Aorta (tissue), 5 donors: ENCODE results near the gene PPFIBP1. TPM values are rescaled to one million over a fixed set of nuclear protein-coding genes. Genes with fewer than 3 reads are reported as not detected.
"Not testable (repeated sequence)": the region's sequence is repeated elsewhere in the genome, so short reads cannot be mapped to it uniquely, and the experiment has no call there.

Experiments used
- ATAC-seq: fragments of 200-7000 bp; cut with Tn5 transposase; one replicate; pipeline ENCODE4 v1.9.1; 2022; ENCODE audit warnings: moderate library complexity; ENCODE audit not compliant: low FRiP score
- DNase-seq, 2 donors: peaks; one replicate each; pipeline ENCODE4 v3.0.0-alpha.2; 2020
- H3K27ac ChIP-seq, 2 donors: one replicate each; pipeline ENCODE4 v1.5.1; 2013; ENCODE audit warnings: low read length in 2 of 2, mild to moderate bottlenecking in 2 of 2, moderate library complexity in 2 of 2, control low read depth in 1 of 2, inconsistent platforms in 1 of 2, low read depth in 1 of 2
- H3K27me3 ChIP-seq, 2 donors: one replicate each; pipeline ENCODE4 v1.6.1; 2013; ENCODE audit warnings: control low read depth in 1 of 2, low read length in 1 of 2, mild to moderate bottlenecking in 1 of 2, moderate library complexity in 1 of 2; ENCODE audit not compliant: insufficient read depth in 2 of 2, control insufficient read depth in 1 of 2
- H3K36me3 ChIP-seq, 2 donors: one replicate each; pipeline ENCODE4 v1.6.1; 2013; ENCODE audit warnings: control low read depth in 1 of 2, low read length in 1 of 2, mild to moderate bottlenecking in 1 of 2; ENCODE audit not compliant: insufficient read depth in 2 of 2, control insufficient read depth in 1 of 2
- H3K4me1 ChIP-seq, 2 donors: one replicate each; pipeline ENCODE4 v1.6.1; 2013; ENCODE audit warnings: low read length in 2 of 2, control low read depth in 1 of 2, mild to moderate bottlenecking in 1 of 2, moderate library complexity in 1 of 2; ENCODE audit not compliant: insufficient read depth in 2 of 2, control insufficient read depth in 1 of 2
- H3K4me3 ChIP-seq, 2 donors: one replicate each; pipeline ENCODE4 v1.5.1; 2013; ENCODE audit warnings: low read length in 2 of 2, control low read depth in 1 of 2, mild to moderate bottlenecking in 1 of 2
- H3K9me3 ChIP-seq: one replicate; pipeline ENCODE4 v1.6.1; 2013; ENCODE audit warnings: mild to moderate bottlenecking, low read length; ENCODE audit not compliant: control insufficient read depth
- WGBS, 2 donors: extraction: QIAGEN DNeasy Blood & Tissue Kit; methylation state at CpG; one replicate each; pipeline ENCODE4 v1.1.7; 2013; 5-methylcytosine and 5-hydroxymethylcytosine counted together
- intact Hi-C, 2 donors: fragments of 100-400 bp; cut with DNase I; formaldehyde crosslinking; loops; one replicate each; pipeline versions ENCODE4 v1.14.2 to v1.15.0; 2022
- polyA plus RNA-seq, 2 donors: library from polyadenylated mRNA; stranded (reverse); fragments of 200-250 nt; gene quantifications; one replicate each; pipeline ENCODE4 v1.2.3, GENCODE V29; 2013
- total RNA-seq, 2 donors: library from RNA; stranded (reverse); fragmentation: NEBNext Ultra II Directional; extraction: Animal tissue kit (Norgen Biotek cat#: 25700); gene quantifications; one replicate each; pipeline ENCODE4 v1.2.1, GENCODE V29; 2021
- donor health status: healthy with polysubstance abuse.
- donor health status: Bipolar disorder and iron deficiency.
- donor health status: DM: no; HTN: no; CAD: no.
- donor health status: DM: no; HTN: no; CAD: no.
- donor health status: DM: yes; HTN: yes; CAD: no.

PPFIBP1 gene
- total and polyA plus RNA-seq, 4 donors: 29.7 to 247 (median 108) TPM

DNA sequence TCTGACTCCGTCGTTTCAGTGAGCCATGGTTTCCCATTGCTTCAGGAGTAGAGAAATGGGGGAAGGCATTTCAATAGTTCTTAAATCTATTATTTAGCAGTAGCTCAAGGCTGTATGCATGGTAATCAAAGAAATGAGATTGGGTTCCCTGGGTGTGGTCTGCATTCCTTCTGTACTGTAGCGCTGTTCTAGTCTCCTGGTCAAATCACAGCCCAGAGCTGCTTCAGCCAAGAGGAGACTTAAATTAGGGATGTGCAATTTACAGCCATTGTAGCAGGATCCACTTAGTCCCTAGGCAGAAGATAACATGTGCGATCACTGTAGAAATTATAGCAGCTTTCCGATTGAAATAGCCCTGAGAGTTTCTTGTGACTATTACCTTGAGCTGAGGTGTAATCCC is 58.4 kb downstream of the PPFIBP1 start:
- H3K36me3 ChIP-seq, H3K4me3 ChIP-seq, DNase-seq, intact Hi-C loops, H3K9me3 ChIP-seq, ATAC-seq, H3K27ac ChIP-seq, H3K27me3 ChIP-seq, H3K4me1 ChIP-seq: not testable (repeated sequence)
- whole genome bisulfite sequencing, 2 donors: 76 to 79% methylated on average over 5 of the region's 5 CpGs

DNA sequence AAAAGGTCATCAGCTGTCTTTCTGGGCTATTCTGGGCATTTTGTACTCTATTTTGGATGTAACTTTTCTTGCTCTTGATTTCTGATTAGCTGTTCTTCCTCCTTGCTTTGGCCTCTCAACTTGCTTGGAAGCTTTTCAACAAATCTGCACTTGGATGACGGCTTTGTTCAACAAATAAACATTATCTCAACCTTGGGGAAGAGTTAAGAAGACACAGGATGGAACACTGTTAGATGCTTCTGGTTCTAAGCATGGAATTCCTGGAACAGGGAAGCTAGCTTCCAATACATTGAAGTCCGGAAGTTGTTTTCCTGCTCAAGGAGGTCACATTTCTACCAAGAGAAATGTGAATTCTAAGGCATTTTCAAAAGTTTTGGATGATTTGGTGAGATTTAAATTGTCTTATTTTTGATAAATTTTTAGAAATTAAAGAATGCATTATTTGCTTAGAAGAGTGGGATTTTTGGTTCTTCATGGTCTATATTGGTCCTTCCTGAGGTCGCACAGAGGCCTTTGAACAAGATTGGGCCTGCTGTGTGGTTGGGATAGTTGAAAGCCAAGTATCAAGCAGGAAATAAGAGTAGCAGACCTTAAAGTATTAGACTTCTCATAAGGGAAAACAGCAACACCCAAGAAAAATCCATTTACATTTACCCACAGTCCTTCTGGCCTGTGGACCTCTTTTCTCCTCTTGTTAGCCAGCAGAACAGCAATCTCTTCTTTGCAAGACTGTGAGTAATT is 59.2 kb downstream of the PPFIBP1 start:
- no peaks in the 10 kb centered on the region for H3K27me3 ChIP-seq
- no peaks in the 10 kb centered on the region for H3K9me3 ChIP-seq
- no peak for DNase-seq
- WGBS, 2 donors: 56 to 58% methylated on average over 3 of the region's 3 CpGs
- peaks cover 2 to 6% of the 10 kb centered on the region in 2 donors for H3K36me3 ChIP-seq
- peaks cover 3 to 6% of the 10 kb centered on the region in 2 donors for H3K4me1 ChIP-seq
- intact Hi-C loops: no loop called here
- H3K27ac ChIP-seq: no peak overlapping the region
- H3K4me3 ChIP-seq: no peak overlapping the region
- no peak for ATAC-seq

DNA sequence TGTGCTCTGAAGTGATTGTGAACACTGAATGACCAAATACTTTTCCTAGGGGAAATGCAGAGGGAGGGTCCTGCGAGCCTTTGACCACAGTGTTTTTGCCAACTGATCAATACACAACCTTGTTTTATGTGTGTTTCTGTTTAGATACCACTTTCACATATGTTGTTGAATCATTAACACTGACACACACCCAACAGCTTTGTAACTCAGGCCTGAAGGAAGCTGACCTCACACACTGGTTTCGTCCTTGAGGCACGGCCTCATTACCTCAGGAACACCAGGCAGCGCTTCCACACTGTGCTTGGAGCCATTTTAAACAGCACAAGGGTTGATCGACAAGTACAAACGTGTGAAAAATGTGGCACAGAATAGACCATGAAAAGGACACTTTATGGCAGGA is 60.0 kb downstream of the PPFIBP1 start:
- Histone ChIP-seq H3K4me3 (no peak overlapping the region), H3K9me3 (no peaks in the 10 kb centered on the region), H3K27me3 (no peaks in the 10 kb centered on the region), H3K36me3 (peaks cover 2 to 4% of the 10 kb centered on the region in 2 donors), H3K4me1 (peaks cover 3 to 6% of the 10 kb centered on the region in 2 donors), H3K27ac (no peak overlapping the region)
- DNase-seq (no peak), ATAC-seq (no peak)
- WGBS, 2 donors: 90 to 94% methylated on average over 6 of the region's 6 CpGs
- intact Hi-C loops: no loop called here

DNA sequence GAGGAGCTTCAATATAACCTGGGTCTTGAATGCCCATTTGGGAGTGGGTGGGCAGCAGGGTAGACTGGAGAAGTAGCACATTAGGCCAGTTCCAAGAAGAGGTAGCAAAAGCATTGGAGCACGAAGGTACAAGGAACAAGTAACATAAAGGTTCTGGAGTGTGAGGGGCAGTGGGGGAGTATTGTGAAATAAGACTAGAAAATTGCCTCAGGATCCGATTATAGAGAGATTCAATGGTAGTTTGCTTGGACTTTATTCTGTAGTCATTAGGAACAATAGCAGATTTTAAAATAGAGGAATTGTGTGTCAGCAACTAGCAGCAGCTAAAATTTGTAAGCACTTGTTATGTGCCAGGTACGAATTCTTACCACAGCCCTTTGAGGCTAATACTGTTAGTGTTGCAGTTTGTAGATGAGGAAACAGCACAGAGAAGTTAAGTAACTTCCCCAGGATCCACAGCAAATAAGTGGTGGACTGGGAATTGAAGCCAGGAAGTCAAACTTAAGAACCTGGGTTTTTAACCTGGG is 61.8 kb downstream of the PPFIBP1 start:
- Histone ChIP-seq H3K4me1 (peaks cover 3 to 6% of the 10 kb centered on the region in 2 donors), H3K27me3 (no peaks in the 10 kb centered on the region), H3K36me3 (no peaks in the 10 kb centered on the region), H3K9me3 (no peaks in the 10 kb centered on the region), H3K4me3 (no peak overlapping the region), H3K27ac (no peak overlapping the region)
- WGBS, 2 donors: 86% methylated on average over 3 of the region's 3 CpGs
- no peak for ATAC-seq
- intact Hi-C loops: no loop called here
- no peak for DNase-seq

DNA sequence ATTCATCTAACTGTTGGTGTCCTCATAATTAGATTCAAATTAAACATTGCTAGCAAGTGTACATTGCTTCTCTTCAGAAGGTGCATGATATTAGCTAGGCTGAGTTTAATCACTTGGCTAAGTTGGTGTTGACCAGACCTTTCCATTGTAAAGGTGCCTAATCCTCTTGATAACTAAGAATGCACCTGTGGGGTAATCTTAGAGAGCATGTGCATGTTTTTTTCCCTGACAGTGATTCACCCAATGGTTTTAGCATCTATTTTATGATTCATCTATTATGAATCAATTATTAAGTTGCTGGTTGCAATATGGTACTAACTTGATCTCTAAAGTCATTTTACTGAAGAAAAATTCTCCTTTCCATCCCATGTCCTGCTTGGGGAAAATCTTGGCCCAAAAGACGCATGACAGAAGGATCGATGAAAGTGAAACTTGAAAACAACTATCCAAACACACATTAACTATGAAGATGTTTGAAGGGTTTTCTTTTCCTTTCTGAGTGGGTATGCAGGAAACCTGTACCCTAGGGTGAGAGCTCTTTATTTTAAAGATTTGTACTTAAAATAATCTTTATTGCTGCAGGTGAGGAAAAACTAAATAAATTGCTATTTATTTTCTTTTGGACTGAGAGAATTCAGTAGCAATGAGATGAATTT is 64.2 kb downstream of the PPFIBP1 start:
- H3K27ac ChIP-seq, H3K36me3 ChIP-seq, H3K4me1 ChIP-seq, DNase-seq, ATAC-seq, H3K9me3 ChIP-seq, H3K27me3 ChIP-seq, H3K4me3 ChIP-seq, intact Hi-C loops: not testable (repeated sequence)
- WGBS, 2 donors: 64 to 68% methylated on average over 2 of the region's 2 CpGs

DNA sequence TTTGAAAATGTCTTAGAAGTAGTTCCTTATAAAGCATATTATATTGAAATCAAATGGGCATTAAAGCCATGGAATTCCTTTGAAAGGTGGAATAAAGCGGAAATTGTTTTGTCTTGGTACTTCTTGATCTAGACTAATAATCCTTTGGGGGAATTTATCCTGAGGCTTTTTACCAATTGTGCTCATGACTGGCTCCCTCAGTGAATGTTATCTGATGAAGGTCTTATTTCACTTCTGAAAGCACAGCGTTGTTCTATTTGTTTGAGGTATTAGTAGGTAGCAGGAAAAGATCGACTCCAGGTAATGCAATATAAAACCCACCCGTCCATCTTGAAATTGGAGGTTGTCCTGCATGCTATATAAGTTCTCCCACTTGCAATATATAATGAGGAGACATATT is 64.8 kb downstream of the PPFIBP1 start:
- intact Hi-C loops: no loop called here
- 83 to 90% methylated on average over 4 of the region's 4 CpGs for WGBS, 2 donors
- ATAC-seq: no peak

DNA sequence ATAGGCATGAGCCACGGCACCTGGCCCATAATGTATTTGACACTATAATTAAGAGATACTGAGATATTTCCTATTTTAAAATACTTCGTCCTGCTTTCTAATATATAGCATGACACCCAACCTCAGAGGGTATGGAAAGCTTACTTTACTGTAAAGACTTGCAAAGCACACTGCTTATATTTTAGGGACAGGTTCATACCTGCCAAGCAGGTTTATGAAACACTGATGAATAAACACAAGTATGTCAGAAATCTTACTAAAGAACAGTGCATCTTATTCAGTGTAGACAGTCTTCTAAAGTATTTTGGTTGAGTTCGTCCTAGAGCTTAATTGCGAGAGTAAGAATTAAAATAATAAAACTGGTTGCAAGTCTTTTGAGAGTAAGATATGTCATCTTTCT is 65.4 kb downstream of the PPFIBP1 start:
- intact Hi-C loops: no loop called here
- Histone ChIP-seq H3K4me1 (peaks cover 2 to 4% of the 10 kb centered on the region in 2 donors), H3K36me3 (no peaks in the 10 kb centered on the region), H3K27me3 (no peaks in the 10 kb centered on the region), H3K4me3 (no peak overlapping the region), H3K9me3 (no peaks in the 10 kb centered on the region), H3K27ac (no peak overlapping the region)
- DNase-seq: no peak
- 91 to 95% methylated on average over 4 of the region's 4 CpGs for WGBS, 2 donors
- ATAC-seq: no peak

More for the DNA sequence above, 64.8 kb downstream of the PPFIBP1 start:
- H3K4me1 ChIP-seq: peaks cover 2 to 4% of the 10 kb centered on the region in 2 donors
- DNase-seq: no peak
- H3K36me3 ChIP-seq: no peaks in the 10 kb centered on the region
- H3K9me3 ChIP-seq: no peaks in the 10 kb centered on the region
- no peaks in the 10 kb centered on the region for H3K27me3 ChIP-seq
- no peak overlapping the region for H3K27ac ChIP-seq
- no peak overlapping the region for H3K4me3 ChIP-seq

DNA sequence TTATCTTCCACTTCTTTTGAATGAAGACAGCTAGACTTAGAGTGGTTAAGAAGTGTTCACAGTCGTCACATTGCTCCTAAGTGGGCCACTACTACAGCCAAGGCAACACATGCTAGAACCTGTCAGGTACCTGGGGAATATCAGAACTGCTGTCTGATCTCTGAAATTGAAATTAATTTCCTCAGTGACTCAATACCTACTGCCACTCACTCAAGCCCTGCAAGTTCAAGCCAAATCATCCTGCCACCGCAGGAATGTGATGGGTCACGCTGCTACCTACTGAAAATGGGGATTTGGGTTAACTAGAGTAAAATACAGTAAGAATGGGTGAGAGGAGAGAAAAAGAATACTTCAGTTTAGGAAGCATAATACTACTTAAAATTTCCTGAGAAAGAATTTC is 67.7 kb downstream of the PPFIBP1 start:
- H3K9me3 ChIP-seq, H3K27me3 ChIP-seq, H3K36me3 ChIP-seq, ATAC-seq, H3K27ac ChIP-seq, H3K4me1 ChIP-seq, DNase-seq, H3K4me3 ChIP-seq: not testable (repeated sequence)
- intact Hi-C loops: loop anchor here in 1 of 2 donors (10.0 kb wide), 1 partner anchor 67 kb away; the partner anchor contains the start of gene PPFIBP1
- WGBS, 2 donors: 93 to 99% methylated on average over 3 of the region's 3 CpGs
